Activated B cell treated with CpG ODN at 0.5 μM for 24 hours (primary cell): ENCODE results near the gene LRRC42. TPM values are rescaled to one million over a fixed set of nuclear protein-coding genes. Genes with fewer than 3 reads are reported as not detected.

Source experiments
- ATAC-seq: fragments of 200-7000 bp; cut with Tn5 transposase; one replicate; pipeline ENCODE4 v1.10.0; 2021; ENCODE audit warnings: low read depth, mild to moderate bottlenecking, moderate library complexity
- CTCF ChIA-PET: fragments of 350-600 bp; sonication (Branson Sonifier 250); formaldehyde crosslinking; loops from one replicate; lab custom pipeline; 2021; ENCODE audit warnings: antibody characterized with exemption; lab: Charles Lee
- POLR2A ChIA-PET: fragments of 350-600 bp; sonication (Branson Sonifier 250); formaldehyde crosslinking; loops from one replicate; lab custom pipeline; 2021; ENCODE audit warnings: antibody characterized with exemption; lab: Charles Lee
- DNase-seq: peaks from one replicate; pipeline ENCODE4 v3.0.0; 2022
- H3K27ac Mint-ChIP-seq: one replicate; pipeline ENCODE4 v1.8.0; 2020; ENCODE audit warnings: mixed read lengths
- H3K27me3 Mint-ChIP-seq: one replicate; pipeline ENCODE4 v1.8.0; 2021; ENCODE audit warnings: mixed read lengths
- H3K36me3 Mint-ChIP-seq: one replicate; pipeline ENCODE4 v1.8.0; 2021; ENCODE audit warnings: low read depth, mixed read lengths
- H3K4me1 Mint-ChIP-seq: one replicate; pipeline ENCODE4 v1.8.0; 2021; ENCODE audit warnings: mixed read lengths
- H3K4me3 Mint-ChIP-seq: one replicate; pipeline ENCODE4 v1.8.0; 2020; ENCODE audit warnings: mild to moderate bottlenecking, mixed read lengths
- H3K9me3 Mint-ChIP-seq: one replicate; pipeline ENCODE4 v1.8.0; 2020; ENCODE audit warnings: mixed read lengths
- intact Hi-C: fragments of 100-400 bp; cut with micrococcal nuclease; formaldehyde crosslinking; loops from one replicate; pipeline ENCODE4 v1.15.1; 2024
- total RNA-seq: library from RNA; stranded (reverse); gene quantifications from 2 replicates; pipeline ENCODE4 v1.2.3, GENCODE V29; 2022
- TF ChIP-seq, protein P1 (sequence below): fragments of 200-600 bp; IDR thresholded peaks from one replicate; pipeline ENCODE4 v1.8.0; 2022; ENCODE audit warnings: antibody characterized with exemption, mild to moderate bottlenecking

The LRRC42 gene
- total RNA-seq, 1 donor from 2014 or later, result 13.8 TPM

DNA sequence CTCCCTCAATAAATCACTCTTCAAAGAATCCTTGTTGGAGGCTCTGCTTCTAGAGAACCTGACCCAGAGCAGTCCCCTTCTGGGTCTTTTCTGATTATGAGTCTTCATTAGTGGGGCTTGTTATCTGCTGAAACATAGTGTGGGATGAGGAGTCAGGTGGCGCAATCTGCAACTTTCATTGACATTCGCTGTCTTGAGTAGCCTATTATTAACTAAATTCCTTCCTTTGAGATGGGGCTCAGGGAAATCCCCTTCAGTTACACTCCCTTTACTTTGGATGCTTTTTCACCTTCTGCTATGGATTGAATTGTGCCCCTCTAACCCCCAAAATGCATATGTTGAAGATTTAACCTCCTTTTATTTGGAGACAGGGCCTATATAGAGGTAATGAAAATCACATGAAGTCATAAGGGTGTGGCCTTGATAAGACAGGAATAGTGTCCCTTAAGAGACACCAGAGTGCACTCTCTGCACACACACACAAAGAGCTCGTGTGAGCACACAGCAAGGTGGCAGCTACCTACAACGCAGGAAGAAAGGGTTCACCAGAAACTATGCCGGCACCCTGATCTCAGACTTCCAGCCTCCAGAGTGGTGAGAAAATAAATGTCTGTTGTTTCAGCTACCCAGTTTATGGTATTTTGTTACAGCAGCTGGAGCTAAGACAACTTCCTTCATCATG is 32.7 kb upstream of the LRRC42 start:
- ATAC-seq (no peak), DNase-seq (no peak)
- H3K27me3 Mint-ChIP-seq, result no peaks in the 10 kb centered on the region
- CTCF ChIA-PET, result interaction anchor here (0.5 to 1.4 kb wide), 2 partner anchors 15 to 35 kb away, joined by 3 to 4 read pairs; no protein-coding TSS in a partner anchor
- intact Hi-C loops, result no loop called here
- peaks cover 29% of the 10 kb centered on the region for H3K36me3 Mint-ChIP-seq
- POLR2A ChIA-PET, result no interaction called here
- H3K9me3 Mint-ChIP-seq, result no peaks in the 10 kb centered on the region
- no peak overlapping the region for H3K27ac Mint-ChIP-seq
- no peak overlapping the region for H3K4me3 Mint-ChIP-seq
- TF ChIP-seq, protein P1, sequence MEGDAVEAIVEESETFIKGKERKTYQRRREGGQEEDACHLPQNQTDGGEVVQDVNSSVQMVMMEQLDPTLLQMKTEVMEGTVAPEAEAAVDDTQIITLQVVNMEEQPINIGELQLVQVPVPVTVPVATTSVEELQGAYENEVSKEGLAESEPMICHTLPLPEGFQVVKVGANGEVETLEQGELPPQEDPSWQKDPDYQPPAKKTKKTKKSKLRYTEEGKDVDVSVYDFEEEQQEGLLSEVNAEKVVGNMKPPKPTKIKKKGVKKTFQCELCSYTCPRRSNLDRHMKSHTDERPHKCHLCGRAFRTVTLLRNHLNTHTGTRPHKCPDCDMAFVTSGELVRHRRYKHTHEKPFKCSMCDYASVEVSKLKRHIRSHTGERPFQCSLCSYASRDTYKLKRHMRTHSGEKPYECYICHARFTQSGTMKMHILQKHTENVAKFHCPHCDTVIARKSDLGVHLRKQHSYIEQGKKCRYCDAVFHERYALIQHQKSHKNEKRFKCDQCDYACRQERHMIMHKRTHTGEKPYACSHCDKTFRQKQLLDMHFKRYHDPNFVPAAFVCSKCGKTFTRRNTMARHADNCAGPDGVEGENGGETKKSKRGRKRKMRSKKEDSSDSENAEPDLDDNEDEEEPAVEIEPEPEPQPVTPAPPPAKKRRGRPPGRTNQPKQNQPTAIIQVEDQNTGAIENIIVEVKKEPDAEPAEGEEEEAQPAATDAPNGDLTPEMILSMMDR, result no peak
- no peaks in the 10 kb centered on the region for H3K4me1 Mint-ChIP-seq

DNA sequence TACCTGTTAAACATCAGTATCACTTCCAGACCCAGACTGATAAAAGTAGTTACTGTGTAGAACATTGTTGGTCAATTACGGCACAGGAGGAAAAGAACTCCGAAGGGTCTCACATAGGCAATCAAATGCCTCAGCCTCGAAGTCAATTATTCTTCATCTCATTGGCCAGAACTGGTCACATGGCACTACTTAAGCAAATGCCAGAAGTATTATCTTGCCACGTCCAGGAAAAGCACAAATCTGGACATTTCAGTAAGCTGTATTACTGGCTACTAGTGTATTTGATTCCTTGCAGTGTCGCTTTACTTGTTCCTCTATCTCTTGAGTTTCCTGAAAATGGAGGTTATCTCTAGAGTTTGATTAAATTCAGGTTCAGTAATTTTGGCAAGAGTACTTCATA is 27.8 kb upstream of the LRRC42 start:
- TF ChIP-seq, protein P1, result no peak
- no peak overlapping the region for H3K4me3 Mint-ChIP-seq
- peaks cover 54% of the 10 kb centered on the region for H3K36me3 Mint-ChIP-seq
- intact Hi-C loops, result no loop called here
- no peaks in the 10 kb centered on the region for H3K27me3 Mint-ChIP-seq
- ChIA-PET POLR2A (interaction anchor here (0.8 kb wide), 1 partner anchor 30 kb away, joined by 3 read pairs; no protein-coding TSS in a partner anchor), CTCF (no interaction called here)
- no peaks in the 10 kb centered on the region for H3K4me1 Mint-ChIP-seq
- DNase-seq (no peak), ATAC-seq (no peak)
- no peak overlapping the region for H3K27ac Mint-ChIP-seq
- H3K9me3 Mint-ChIP-seq, result no peaks in the 10 kb centered on the region

DNA sequence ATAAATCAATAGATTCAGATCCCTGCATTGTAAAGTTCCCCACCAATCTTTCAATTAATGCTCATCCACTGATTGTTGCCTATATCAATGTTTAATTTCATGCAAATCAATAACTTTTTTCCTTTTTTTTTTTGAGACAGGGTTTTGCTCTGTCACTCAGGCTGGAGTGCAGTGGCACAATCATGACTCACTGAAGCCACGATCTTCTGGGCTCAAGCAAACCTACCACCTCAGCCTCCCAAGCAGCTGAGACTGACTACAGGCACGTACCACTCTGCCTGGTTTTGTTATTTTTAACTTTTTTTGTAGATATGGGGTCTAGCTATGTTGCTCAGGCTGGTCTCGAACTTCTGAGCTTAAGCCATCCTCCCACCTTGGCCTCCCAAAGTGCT is 26.5 kb upstream of the LRRC42 start:
- Mint-ChIP-seq H3K27ac (no peak overlapping the region), H3K9me3 (no peaks in the 10 kb centered on the region), H3K36me3 (peaks cover 65% of the 10 kb centered on the region), H3K4me3 (no peak overlapping the region), H3K27me3 (no peaks in the 10 kb centered on the region), H3K4me1 (no peaks in the 10 kb centered on the region)
- DNase-seq, result no peak
- ChIA-PET CTCF (no interaction called here), POLR2A (no interaction called here)
- intact Hi-C loops, result no loop called here
- TF ChIP-seq, protein P1, result no peak
- ATAC-seq, result no peak

DNA sequence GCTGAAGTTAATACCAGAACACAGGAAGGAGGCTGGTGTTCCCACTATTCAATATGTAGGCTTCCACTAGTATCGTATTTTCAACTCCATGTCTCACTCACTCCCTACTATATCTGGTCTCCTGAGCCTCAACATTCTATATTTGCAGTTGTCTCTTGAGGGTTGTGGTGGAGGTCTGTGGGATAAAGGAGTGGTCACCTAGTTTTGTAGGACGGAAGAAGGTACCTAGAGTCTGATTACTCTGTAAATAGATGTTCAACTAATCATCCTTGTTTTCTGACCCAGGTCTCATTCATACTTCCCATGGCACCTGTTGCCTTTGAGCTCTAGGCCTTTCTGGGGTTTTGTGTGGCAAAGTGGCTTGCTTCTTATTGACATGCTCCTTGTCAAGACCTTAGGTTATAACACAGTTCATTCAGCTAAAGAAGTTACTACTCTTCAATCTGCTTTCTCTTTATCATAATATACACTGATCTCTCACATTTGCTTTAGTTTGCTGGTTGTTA is 18.7 kb upstream of the LRRC42 start:
- CTCF ChIA-PET, result no interaction called here
- Mint-ChIP-seq H3K27ac (no peak overlapping the region), H3K9me3 (no peaks in the 10 kb centered on the region)

More for the DNA sequence above, 18.7 kb upstream of the LRRC42 start:
- POLR2A ChIA-PET, result interaction anchor here (1.0 kb wide), 1 partner anchor 17 kb away, joined by 3 read pairs; no protein-coding TSS in a partner anchor
- intact Hi-C loops, result no loop called here
- Mint-ChIP-seq H3K4me1 (no peaks in the 10 kb centered on the region), H3K4me3 (no peak overlapping the region), H3K27me3 (no peaks in the 10 kb centered on the region), H3K36me3 (peaks cover 64% of the 10 kb centered on the region)
- DNase-seq (no peak), ATAC-seq (no peak)
- TF ChIP-seq, protein P1, result no peak
